K562 (cell line): ENCODE data around the gene MYADML2. TPM values are rescaled to one million over a fixed set of nuclear protein-coding genes. Genes with fewer than 3 reads are reported as not detected.
A peak's percentile ranks its signal among the peaks of the same experiment; 100 is the strongest.

Source experiments
- ARID1B ChIP-seq: fragments of 450-650 bp; IDR thresholded peaks from 2 replicates; pipeline ENCODE4 v1.6.1; 2016; ENCODE audit warnings: antibody characterized with exemption, mild to moderate bottlenecking, inconsistent platforms
- CBX1 ChIP-seq: sonication (generic); IDR thresholded peaks from 2 replicates; pipeline ENCODE4 v1.6.1; 2016; ENCODE audit warnings: antibody characterized with exemption, low read depth, mild to moderate bottlenecking
- GABPA ChIP-seq: fragments of 200-800 bp; sonication (Bioruptor generic); conservative IDR thresholded peaks from 2 replicates; pipeline ENCODE4 v1.6.1; 2016; ENCODE audit warnings: low read depth, missing genetic modification characterization, missing compliant biosample characterization
- KAT8 ChIP-seq: fragments of 450-650 bp; IDR thresholded peaks from 2 replicates; pipeline ENCODE4 v1.6.1; 2016; ENCODE audit warnings: low read depth, mild to moderate bottlenecking
- SRF ChIP-seq, 2 experiments: fragments of 250-450, 450-650 bp in 1 of 2; sonication (Bioruptor Pico) in 1 of 2; sonication (generic) in 1 of 2; formaldehyde crosslinking; IDR thresholded peaks; 2 replicates each; pipeline versions ENCODE4 v1.5.0 to v1.5.1; 2020 to 2022; ENCODE audit warnings: mild to moderate bottlenecking in 1 of 2, missing genetic modification reagents in 1 of 2
- ZKSCAN8 ChIP-seq: fragments of 200-800 bp; sonication (Bioruptor generic); IDR thresholded peaks from 2 replicates; pipeline ENCODE4 v1.6.1; 2016; ENCODE audit warnings: missing genetic modification characterization, missing compliant biosample characterization
- ZNF695 ChIP-seq: fragments of 450-650 bp; formaldehyde crosslinking; IDR thresholded peaks from 2 replicates; pipeline ENCODE4 v1.4.0; 2020; ENCODE audit warnings: mild to moderate bottlenecking, moderate library complexity
- polyA plus RNA-seq, 8 experiments: library from polyadenylated mRNA; depleted of rRNA in 4 of 8; stranded (reverse) in 5 of 8; unstranded in 3 of 8; fragments of >200 nt; fragmentation: Nextera tagmentation in 2 of 8; fragmentation: Illumina TruSeq in 1 of 8; extraction: Ambion mirVana in 2 of 8; extraction: Trizol in 1 of 8; gene quantifications; 2 replicates each; pipeline versions ENCODE4 v1.2.1 to v1.2.3, GENCODE V29; 2011 to 2014; ENCODE audit warnings: inconsistent platforms in 1 of 8, missing spikeins in 1 of 8
- total RNA-seq, 7 experiments: library from RNA; depleted of rRNA in 6 of 7; stranded (reverse); fragments of >200 nt in 6 of 7; fragmentation: Illumina TruSeq in 2 of 7; extraction: Trizol in 2 of 7; gene quantifications; 2 replicates each; pipeline versions ENCODE4 v1.2.1 to v1.2.3, GENCODE V29; 2011 to 2021; ENCODE audit warnings: low replicate concordance in 1 of 7
- TF ChIP-seq, protein P1 (sequence below): fragments of 250-450 bp; sonication (Bioruptor Pico); IDR thresholded peaks from 2 replicates; pipeline ENCODE4 v1.4.0; 2020; ENCODE audit warnings: mild to moderate bottlenecking, moderate library complexity, borderline replicate concordance
- TF ChIP-seq, protein P2 (sequence below): sonication (generic); formaldehyde crosslinking; IDR thresholded peaks from 2 replicates; pipeline ENCODE4 v1.8.0; 2023; ENCODE audit warnings: mild to moderate bottlenecking, missing genetic modification reagents
- TF ChIP-seq, protein P3 (sequence below), 2 experiments: fragments of 450-650 bp; formaldehyde crosslinking in 1 of 2; IDR thresholded peaks; 2 replicates each; pipeline versions ENCODE4 v1.4.0 to v1.6.1; 2014 to 2020; ENCODE audit warnings: mild to moderate bottlenecking in 2 of 2, borderline replicate concordance in 1 of 2, low read depth in 1 of 2

The MYADML2 gene
- total and polyA plus RNA-seq, 9 of the 15 experiments (the other 6 are each of a cell fraction or from before 2014, with no cell fraction given), result not detected

DNA sequence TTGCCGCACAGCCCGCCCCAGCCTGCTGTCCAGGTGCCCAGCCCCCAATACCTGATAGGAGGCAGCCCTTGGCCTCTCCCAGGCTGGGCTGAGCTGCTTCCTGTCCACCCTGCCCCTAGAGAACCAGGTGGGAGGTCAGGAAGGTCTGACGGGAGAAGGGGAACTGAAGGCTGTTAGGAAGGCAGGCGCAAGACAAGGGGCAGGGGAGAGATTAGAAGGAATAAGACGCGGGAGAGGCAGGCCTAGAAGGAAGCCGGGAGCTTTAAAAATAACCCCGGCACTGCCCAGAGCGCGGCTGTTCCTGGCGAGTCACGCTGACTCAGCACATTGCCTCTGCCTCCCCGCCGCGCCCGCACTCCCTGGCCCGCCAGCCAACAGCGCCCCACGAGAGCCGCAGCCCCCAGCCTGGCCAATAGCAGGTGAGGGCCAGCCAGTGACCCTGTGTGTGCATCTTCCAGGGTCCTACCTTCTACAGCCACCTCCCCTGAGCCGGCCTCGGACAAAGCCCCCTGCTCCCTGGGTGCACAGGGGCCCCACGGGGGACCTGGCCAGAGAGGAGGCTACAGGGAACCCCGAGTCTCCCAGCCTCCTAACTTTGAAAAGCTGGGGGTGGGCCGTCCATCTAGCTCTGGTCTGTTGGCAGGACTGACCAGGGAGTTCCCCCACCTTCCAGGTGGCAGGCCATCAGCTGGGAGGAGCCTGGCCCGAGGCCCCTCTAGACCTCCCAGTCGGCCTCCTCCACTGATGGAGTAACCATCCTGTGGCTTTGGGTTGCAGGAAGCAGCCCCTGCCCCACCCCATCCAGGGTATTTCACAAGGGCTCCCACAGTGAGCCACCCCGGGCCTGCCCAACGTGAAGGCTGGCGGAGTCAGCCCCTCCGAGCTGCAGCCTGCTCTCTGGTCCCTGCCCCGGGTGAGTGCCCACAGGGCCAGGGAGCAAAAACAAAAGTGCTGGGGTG is 23.5 kb downstream of the MYADML2 start (continued):
- TF ChIP-seq, protein P1, sequence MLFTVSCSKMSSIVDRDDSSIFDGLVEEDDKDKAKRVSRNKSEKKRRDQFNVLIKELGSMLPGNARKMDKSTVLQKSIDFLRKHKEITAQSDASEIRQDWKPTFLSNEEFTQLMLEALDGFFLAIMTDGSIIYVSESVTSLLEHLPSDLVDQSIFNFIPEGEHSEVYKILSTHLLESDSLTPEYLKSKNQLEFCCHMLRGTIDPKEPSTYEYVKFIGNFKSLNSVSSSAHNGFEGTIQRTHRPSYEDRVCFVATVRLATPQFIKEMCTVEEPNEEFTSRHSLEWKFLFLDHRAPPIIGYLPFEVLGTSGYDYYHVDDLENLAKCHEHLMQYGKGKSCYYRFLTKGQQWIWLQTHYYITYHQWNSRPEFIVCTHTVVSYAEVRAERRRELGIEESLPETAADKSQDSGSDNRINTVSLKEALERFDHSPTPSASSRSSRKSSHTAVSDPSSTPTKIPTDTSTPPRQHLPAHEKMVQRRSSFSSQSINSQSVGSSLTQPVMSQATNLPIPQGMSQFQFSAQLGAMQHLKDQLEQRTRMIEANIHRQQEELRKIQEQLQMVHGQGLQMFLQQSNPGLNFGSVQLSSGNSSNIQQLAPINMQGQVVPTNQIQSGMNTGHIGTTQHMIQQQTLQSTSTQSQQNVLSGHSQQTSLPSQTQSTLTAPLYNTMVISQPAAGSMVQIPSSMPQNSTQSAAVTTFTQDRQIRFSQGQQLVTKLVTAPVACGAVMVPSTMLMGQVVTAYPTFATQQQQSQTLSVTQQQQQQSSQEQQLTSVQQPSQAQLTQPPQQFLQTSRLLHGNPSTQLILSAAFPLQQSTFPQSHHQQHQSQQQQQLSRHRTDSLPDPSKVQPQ (CRISPR knock-in tag), result no peak
- TF ChIP-seq ARID1B, result peak; percentile 80
- TF ChIP-seq KAT8, result no peak
- peak; percentile 50 for TF ChIP-seq GABPA (tag)
- TF ChIP-seq, protein P2, sequence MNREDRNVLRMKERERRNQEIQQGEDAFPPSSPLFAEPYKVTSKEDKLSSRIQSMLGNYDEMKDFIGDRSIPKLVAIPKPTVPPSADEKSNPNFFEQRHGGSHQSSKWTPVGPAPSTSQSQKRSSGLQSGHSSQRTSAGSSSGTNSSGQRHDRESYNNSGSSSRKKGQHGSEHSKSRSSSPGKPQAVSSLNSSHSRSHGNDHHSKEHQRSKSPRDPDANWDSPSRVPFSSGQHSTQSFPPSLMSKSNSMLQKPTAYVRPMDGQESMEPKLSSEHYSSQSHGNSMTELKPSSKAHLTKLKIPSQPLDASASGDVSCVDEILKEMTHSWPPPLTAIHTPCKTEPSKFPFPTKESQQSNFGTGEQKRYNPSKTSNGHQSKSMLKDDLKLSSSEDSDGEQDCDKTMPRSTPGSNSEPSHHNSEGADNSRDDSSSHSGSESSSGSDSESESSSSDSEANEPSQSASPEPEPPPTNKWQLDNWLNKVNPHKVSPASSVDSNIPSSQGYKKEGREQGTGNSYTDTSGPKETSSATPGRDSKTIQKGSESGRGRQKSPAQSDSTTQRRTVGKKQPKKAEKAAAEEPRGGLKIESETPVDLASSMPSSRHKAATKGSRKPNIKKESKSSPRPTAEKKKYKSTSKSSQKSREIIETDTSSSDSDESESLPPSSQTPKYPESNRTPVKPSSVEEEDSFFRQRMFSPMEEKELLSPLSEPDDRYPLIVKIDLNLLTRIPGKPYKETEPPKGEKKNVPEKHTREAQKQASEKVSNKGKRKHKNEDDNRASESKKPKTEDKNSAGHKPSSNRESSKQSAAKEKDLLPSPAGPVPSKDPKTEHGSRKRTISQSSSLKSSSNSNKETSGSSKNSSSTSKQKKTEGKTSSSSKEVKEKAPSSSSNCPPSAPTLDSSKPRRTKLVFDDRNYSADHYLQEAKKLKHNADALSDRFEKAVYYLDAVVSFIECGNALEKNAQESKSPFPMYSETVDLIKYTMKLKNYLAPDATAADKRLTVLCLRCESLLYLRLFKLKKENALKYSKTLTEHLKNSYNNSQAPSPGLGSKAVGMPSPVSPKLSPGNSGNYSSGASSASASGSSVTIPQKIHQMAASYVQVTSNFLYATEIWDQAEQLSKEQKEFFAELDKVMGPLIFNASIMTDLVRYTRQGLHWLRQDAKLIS, result peak; percentile 33; the same call in 1 of the 2 replicates
- no peak for TF ChIP-seq ZKSCAN8 (CRISPR knock-in tag)
- TF ChIP-seq ZNF695 (CRISPR knock-in tag), result no peak
- no peak; a peak in 1 of 4 replicates for TF ChIP-seq SRF (CRISPR knock-in tag; IDR thresholded peaks at IDR 0.05)
- TF ChIP-seq, protein P3, sequence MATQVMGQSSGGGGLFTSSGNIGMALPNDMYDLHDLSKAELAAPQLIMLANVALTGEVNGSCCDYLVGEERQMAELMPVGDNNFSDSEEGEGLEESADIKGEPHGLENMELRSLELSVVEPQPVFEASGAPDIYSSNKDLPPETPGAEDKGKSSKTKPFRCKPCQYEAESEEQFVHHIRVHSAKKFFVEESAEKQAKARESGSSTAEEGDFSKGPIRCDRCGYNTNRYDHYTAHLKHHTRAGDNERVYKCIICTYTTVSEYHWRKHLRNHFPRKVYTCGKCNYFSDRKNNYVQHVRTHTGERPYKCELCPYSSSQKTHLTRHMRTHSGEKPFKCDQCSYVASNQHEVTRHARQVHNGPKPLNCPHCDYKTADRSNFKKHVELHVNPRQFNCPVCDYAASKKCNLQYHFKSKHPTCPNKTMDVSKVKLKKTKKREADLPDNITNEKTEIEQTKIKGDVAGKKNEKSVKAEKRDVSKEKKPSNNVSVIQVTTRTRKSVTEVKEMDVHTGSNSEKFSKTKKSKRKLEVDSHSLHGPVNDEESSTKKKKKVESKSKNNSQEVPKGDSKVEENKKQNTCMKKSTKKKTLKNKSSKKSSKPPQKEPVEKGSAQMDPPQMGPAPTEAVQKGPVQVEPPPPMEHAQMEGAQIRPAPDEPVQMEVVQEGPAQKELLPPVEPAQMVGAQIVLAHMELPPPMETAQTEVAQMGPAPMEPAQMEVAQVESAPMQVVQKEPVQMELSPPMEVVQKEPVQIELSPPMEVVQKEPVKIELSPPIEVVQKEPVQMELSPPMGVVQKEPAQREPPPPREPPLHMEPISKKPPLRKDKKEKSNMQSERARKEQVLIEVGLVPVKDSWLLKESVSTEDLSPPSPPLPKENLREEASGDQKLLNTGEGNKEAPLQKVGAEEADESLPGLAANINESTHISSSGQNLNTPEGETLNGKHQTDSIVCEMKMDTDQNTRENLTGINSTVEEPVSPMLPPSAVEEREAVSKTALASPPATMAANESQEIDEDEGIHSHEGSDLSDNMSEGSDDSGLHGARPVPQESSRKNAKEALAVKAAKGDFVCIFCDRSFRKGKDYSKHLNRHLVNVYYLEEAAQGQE (IDR thresholded peaks at IDR 0.05; ENCODE audit: borderline replicate concordance), result peak; percentile 32; the same call in 1 of the 2 replicates
- TF ChIP-seq, protein P3 (CRISPR knock-in tag; IDR thresholded peaks at IDR 0.05; ENCODE audit: low read depth), result no peak
- TF ChIP-seq CBX1, result no peak
